H1 (cell line): Measurements from ENCODE around the gene TEAD1. TPM values are rescaled to one million over a fixed set of nuclear protein-coding genes. Genes with fewer than 3 reads are reported as not detected.

Experiments used
- CREB1 ChIP-seq: IDR thresholded peaks from 2 replicates; pipeline ENCODE4 v1.6.1; 2012; ENCODE audit warnings: inconsistent platforms
- E2F6 ChIP-seq: IDR thresholded peaks from 2 replicates; pipeline ENCODE4 v1.6.1; 2012; ENCODE audit warnings: inconsistent platforms
- EZH2 ChIP-seq: fragments of 200-600 bp; sonication (generic); IDR thresholded peaks from 2 replicates; pipeline ENCODE4 v1.7.1; 2012; ENCODE audit warnings: low read depth, mild to moderate bottlenecking, moderate library complexity, low read length, inconsistent platforms; ENCODE audit not compliant: severe bottlenecking
- GTF2F1 ChIP-seq: IDR thresholded peaks from 2 replicates; pipeline ENCODE4 v1.6.1; 2012; ENCODE audit warnings: low read depth, low read length, improper control_type of control experiment, borderline replicate concordance
- JUN ChIP-seq: IDR thresholded peaks from 2 replicates; pipeline ENCODE4 v1.6.1; 2011; ENCODE audit warnings: low read depth, mild to moderate bottlenecking, improper control_type of control experiment, low read length
- JUND ChIP-seq: IDR thresholded peaks from 2 replicates; pipeline ENCODE4 v1.6.1; 2011; ENCODE audit warnings: mild to moderate bottlenecking, improper control_type of control experiment, low read length
- KDM5A ChIP-seq: fragments of 200-600 bp; IDR thresholded peaks from 2 replicates; pipeline ENCODE4 v1.7.1; 2012; ENCODE audit warnings: mild to moderate bottlenecking, low read length, inconsistent platforms, mixed read lengths
- POLR2AphosphoS5 ChIP-seq: IDR thresholded peaks from 2 replicates; pipeline ENCODE4 v1.6.1; 2011; ENCODE audit warnings: low read depth, low read length
- RBBP5 ChIP-seq: IDR thresholded peaks from 2 replicates; pipeline ENCODE4 v1.7.1; 2012; ENCODE audit warnings: low read depth, mild to moderate bottlenecking, inconsistent platforms, low read length, moderate library complexity, borderline replicate concordance
- RNF2 ChIP-seq: fragments of 200-900, 300-1000 bp; sonication (generic); IDR thresholded peaks from 2 replicates; pipeline ENCODE4 v1.7.1; 2016; ENCODE audit warnings: borderline replicate concordance, low read depth, mild to moderate bottlenecking, antibody characterized with exemption, low read length; ENCODE audit not compliant: poor library complexity, severe bottlenecking; ENCODE audit errors: missing control alignments
- SUZ12 ChIP-seq: fragments of 200-600 bp; sonication (generic); IDR thresholded peaks from 2 replicates; pipeline ENCODE4 v1.6.1; 2012; ENCODE audit warnings: mild to moderate bottlenecking, inconsistent platforms, low read length, moderate library complexity, mixed read lengths
- TAF7 ChIP-seq: optimal IDR thresholded peaks from 2 replicates; pipeline ENCODE3; 2011; ENCODE audit warnings: low read depth, mild to moderate bottlenecking, inconsistent platforms, low read length, moderate library complexity, borderline replicate concordance
- TBP ChIP-seq: IDR thresholded peaks from 2 replicates; pipeline ENCODE4 v1.6.1; 2011; ENCODE audit warnings: low read depth, low read length, improper control_type of control experiment
- USF2 ChIP-seq: IDR thresholded peaks from 2 replicates; pipeline ENCODE4 v1.6.1; 2011; ENCODE audit warnings: low read length, improper control_type of control experiment
- polyA plus RNA-seq, 7 experiments: library from polyadenylated mRNA; depleted of rRNA in 3 of 7; stranded (reverse) in 5 of 7; unstranded in 2 of 7; fragments of >200 nt in 5 of 7; fragments of 200-250 nt in 2 of 7; gene quantifications; 1 replicate in 5 of 7; 2 replicates in 1 of 7; 4 replicates in 1 of 7; pipeline versions ENCODE4 v1.2.1 to v1.2.3, GENCODE V29; 2011 to 2013; ENCODE audit warnings: missing spikeins in 2 of 7, mixed read lengths in 2 of 7
- total RNA-seq: library from RNA; stranded (reverse); fragmentation: NEBNext Ultra II Directional; extraction: Animal tissue kit (Norgen Biotek cat#: 25700); gene quantifications from 2 replicates; pipeline ENCODE4 v1.2.1, GENCODE V29; 2021
- TF ChIP-seq, protein P1 (sequence below), 3 experiments: IDR thresholded peaks; 1 replicate in 2 of 3; 2 replicates in 1 of 3; pipeline versions ENCODE4 v1.5.1 to v1.6.1; 2011; ENCODE audit warnings: low read length in 3 of 3, mild to moderate bottlenecking in 3 of 3, inconsistent platforms in 2 of 3, low read depth in 1 of 3, moderate library complexity in 1 of 3; ENCODE audit not compliant: insufficient read depth in 1 of 3; ENCODE audit errors: control extremely low read depth in 1 of 3
- TF ChIP-seq, protein P2 (sequence below): IDR thresholded peaks from 2 replicates; pipeline ENCODE4 v1.6.1; 2012; ENCODE audit warnings: low read length, inconsistent platforms

The TEAD1 gene
- total and polyA plus RNA-seq, 2 of the 8 experiments (the other 6 are each of a cell fraction or from before 2014, with no cell fraction given): 15.6 to 67.4 TPM

- no peak for TF ChIP-seq E2F6
- TF ChIP-seq TAF7: no peak
- no peak for TF ChIP-seq RBBP5
- TF ChIP-seq, protein P1, sequence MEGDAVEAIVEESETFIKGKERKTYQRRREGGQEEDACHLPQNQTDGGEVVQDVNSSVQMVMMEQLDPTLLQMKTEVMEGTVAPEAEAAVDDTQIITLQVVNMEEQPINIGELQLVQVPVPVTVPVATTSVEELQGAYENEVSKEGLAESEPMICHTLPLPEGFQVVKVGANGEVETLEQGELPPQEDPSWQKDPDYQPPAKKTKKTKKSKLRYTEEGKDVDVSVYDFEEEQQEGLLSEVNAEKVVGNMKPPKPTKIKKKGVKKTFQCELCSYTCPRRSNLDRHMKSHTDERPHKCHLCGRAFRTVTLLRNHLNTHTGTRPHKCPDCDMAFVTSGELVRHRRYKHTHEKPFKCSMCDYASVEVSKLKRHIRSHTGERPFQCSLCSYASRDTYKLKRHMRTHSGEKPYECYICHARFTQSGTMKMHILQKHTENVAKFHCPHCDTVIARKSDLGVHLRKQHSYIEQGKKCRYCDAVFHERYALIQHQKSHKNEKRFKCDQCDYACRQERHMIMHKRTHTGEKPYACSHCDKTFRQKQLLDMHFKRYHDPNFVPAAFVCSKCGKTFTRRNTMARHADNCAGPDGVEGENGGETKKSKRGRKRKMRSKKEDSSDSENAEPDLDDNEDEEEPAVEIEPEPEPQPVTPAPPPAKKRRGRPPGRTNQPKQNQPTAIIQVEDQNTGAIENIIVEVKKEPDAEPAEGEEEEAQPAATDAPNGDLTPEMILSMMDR (IDR thresholded peaks at IDR 0.05; ENCODE audit: control extremely low read depth in 1 of 3, insufficient read depth in 1 of 3, low read depth in 1 of 3, low read length in 3 of 3): no peak
- no peak for TF ChIP-seq GTF2F1
- TF ChIP-seq CREB1: no peak
- TF ChIP-seq SUZ12: no peak
- TF ChIP-seq USF2: no peak
- no peak for TF ChIP-seq RNF2
- TF ChIP-seq POLR2AphosphoS5: peak; percentile 66
- peak; percentile 33; the same call in 1 of the 2 replicates for TF ChIP-seq TBP
- 0 out of 2 replicates have a peak, but pooled peaks have one; percentile 17 for TF ChIP-seq JUND
- TF ChIP-seq, protein P2, sequence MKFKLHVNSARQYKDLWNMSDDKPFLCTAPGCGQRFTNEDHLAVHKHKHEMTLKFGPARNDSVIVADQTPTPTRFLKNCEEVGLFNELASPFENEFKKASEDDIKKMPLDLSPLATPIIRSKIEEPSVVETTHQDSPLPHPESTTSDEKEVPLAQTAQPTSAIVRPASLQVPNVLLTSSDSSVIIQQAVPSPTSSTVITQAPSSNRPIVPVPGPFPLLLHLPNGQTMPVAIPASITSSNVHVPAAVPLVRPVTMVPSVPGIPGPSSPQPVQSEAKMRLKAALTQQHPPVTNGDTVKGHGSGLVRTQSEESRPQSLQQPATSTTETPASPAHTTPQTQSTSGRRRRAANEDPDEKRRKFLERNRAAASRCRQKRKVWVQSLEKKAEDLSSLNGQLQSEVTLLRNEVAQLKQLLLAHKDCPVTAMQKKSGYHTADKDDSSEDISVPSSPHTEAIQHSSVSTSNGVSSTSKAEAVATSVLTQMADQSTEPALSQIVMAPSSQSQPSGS: no peak; the same call in 1 of the 2 replicates
- no peak for TF ChIP-seq JUN
- no peak for TF ChIP-seq KDM5A
- no peak for TF ChIP-seq EZH2
Observed at GRCh38 chr11:12864316-12865156, 190.3 kb downstream of the TEAD1 start (continued).
